IMR-90 (cell line): ENCODE data around the gene NPBWR2. TPM values are rescaled to one million over a fixed set of nuclear protein-coding genes. Genes with fewer than 3 reads are reported as not detected.

Experiments used
- ATAC-seq: fragments of 200-7000 bp; cut with Tn5 transposase; 2 replicates; pipeline ENCODE4 v1.9.1; 2020; ENCODE audit warnings: low read depth, mild to moderate bottlenecking, moderate library complexity
- BruUV-seq: library from RNA; stranded (reverse); fragments of 400-500 nt; replicated peaks from 2 replicates; lab custom pipeline; 2021; lab: Mats Ljungman, UMichigan
- CTCF ChIA-PET: fragments of 300-600 bp; formaldehyde crosslinking; extraction: SDS; loops from one replicate; lab custom pipeline; 2021; ENCODE audit warnings: antibody characterized with exemption; lab: Yijun Ruan, JAX
- POLR2A ChIA-PET: fragments of 300-600 bp; sonication (Branson Sonifier 250); formaldehyde crosslinking; loops from one replicate; lab custom pipeline; 2022; ENCODE audit warnings: antibody characterized with exemption; ENCODE audit not compliant: unreplicated experiment; lab: Charles Lee
- DNase-seq: peaks from one replicate; pipeline ENCODE4 v3.0.0; 2013
- H2AFZ ChIP-seq: replicated peaks from 2 replicates; pipeline ENCODE3; 2013; ENCODE audit warnings: low read length, mild to moderate bottlenecking; ENCODE audit not compliant: poor library complexity
- H2AK5ac ChIP-seq: 2 replicates; pipeline ENCODE4 v1.6.1; 2013; ENCODE audit warnings: low read depth, low read length, inconsistent platforms
- H2AK9ac ChIP-seq: replicated peaks from 2 replicates; pipeline ENCODE3; 2013; ENCODE audit warnings: mild to moderate bottlenecking, low read depth, low read length, moderate library complexity; ENCODE audit not compliant: poor library complexity
- H2BK120ac ChIP-seq: 2 replicates; pipeline ENCODE4 v1.6.1; 2013; ENCODE audit warnings: low read depth, low read length, inconsistent platforms
- H2BK15ac ChIP-seq: 3 replicates; pipeline ENCODE4 v1.6.1; 2013; ENCODE audit warnings: low read depth, low read length, inconsistent platforms
- H2BK20ac ChIP-seq: 2 replicates; pipeline ENCODE4 v1.6.1; 2013; ENCODE audit warnings: low read depth, mild to moderate bottlenecking, inconsistent platforms, low read length, moderate library complexity
- H2BK5ac ChIP-seq: 2 replicates; pipeline ENCODE4 v1.6.1; 2013; ENCODE audit warnings: mild to moderate bottlenecking, low read depth, low read length, inconsistent platforms; ENCODE audit not compliant: poor library complexity, severe bottlenecking
- H3K14ac ChIP-seq: replicated peaks from 2 replicates; pipeline ENCODE4 v1.6.1; 2013; ENCODE audit warnings: low read depth, low read length, inconsistent platforms
- H3K18ac ChIP-seq: 2 replicates; pipeline ENCODE4 v1.6.1; 2013; ENCODE audit warnings: low read depth, low read length, control low read depth
- H3K23ac ChIP-seq: 2 replicates; pipeline ENCODE4 v1.6.1; 2013; ENCODE audit warnings: low read depth, low read length, inconsistent platforms
- H3K27ac ChIP-seq: 2 replicates; pipeline ENCODE4 v1.5.1; 2013; ENCODE audit warnings: mild to moderate bottlenecking, control low read depth, low read length; ENCODE audit not compliant: insufficient read depth
- H3K27me3 ChIP-seq: 2 replicates; pipeline ENCODE4 v1.6.1; 2013; ENCODE audit warnings: low read length; ENCODE audit not compliant: control insufficient read depth, insufficient read depth
- H3K36me3 ChIP-seq: 2 replicates; pipeline ENCODE4 v1.6.1; 2013; ENCODE audit warnings: low read length, mixed read lengths; ENCODE audit not compliant: control insufficient read depth, insufficient read depth
- H3K4ac ChIP-seq: 2 replicates; pipeline ENCODE4 v1.6.1; 2013; ENCODE audit warnings: low read depth, low read length, inconsistent platforms
- H3K4me1 ChIP-seq: 2 replicates; pipeline ENCODE4 v1.6.1; 2013; ENCODE audit warnings: low read length, mixed read lengths; ENCODE audit not compliant: control insufficient read depth, insufficient read depth
- H3K4me2 ChIP-seq: 2 replicates; pipeline ENCODE4 v1.6.1; 2013; ENCODE audit warnings: low read depth, mild to moderate bottlenecking, control low read depth, low read length, moderate library complexity
- H3K4me3 ChIP-seq: 2 replicates; pipeline ENCODE4 v1.5.1; 2013; ENCODE audit warnings: low read depth, mild to moderate bottlenecking, control low read depth, low read length, moderate library complexity; ENCODE audit not compliant: insufficient read depth
- H3K56ac ChIP-seq: 2 replicates; pipeline ENCODE4 v1.6.1; 2013; ENCODE audit warnings: low read length, inconsistent platforms; ENCODE audit not compliant: insufficient read depth; ENCODE audit errors: extremely low read depth
- H3K79me1 ChIP-seq, 2 experiments: 2 replicates each; pipeline ENCODE4 v1.6.1; 2013; ENCODE audit warnings: low read length in 2 of 2, inconsistent platforms in 1 of 2, low read depth in 1 of 2
- H3K9ac ChIP-seq: 2 replicates; pipeline ENCODE4 v1.6.1; 2013; ENCODE audit warnings: low read depth, low read length, control low read depth
- H3K9me1 ChIP-seq: 2 replicates; pipeline ENCODE4 v1.6.1; 2013; ENCODE audit warnings: low read length, inconsistent platforms; ENCODE audit not compliant: insufficient read depth
- H3K9me3 ChIP-seq: 2 replicates; pipeline ENCODE4 v1.6.1; 2013; ENCODE audit warnings: low read length; ENCODE audit not compliant: control insufficient read depth, insufficient read depth
- H4K20me1 ChIP-seq: 2 replicates; pipeline ENCODE4 v1.6.1; 2013; ENCODE audit warnings: low read length, inconsistent platforms; ENCODE audit not compliant: insufficient read depth
- H4K5ac ChIP-seq: 2 replicates; pipeline ENCODE4 v1.6.1; 2013; ENCODE audit warnings: mild to moderate bottlenecking, low read depth, low read length, control low read depth
- H4K8ac ChIP-seq, 2 experiments: 2 replicates each; pipeline ENCODE4 v1.6.1; 2013; ENCODE audit warnings: low read depth in 2 of 2, low read length in 2 of 2, control low read depth in 1 of 2, inconsistent platforms in 1 of 2
- H4K91ac ChIP-seq: 2 replicates; pipeline ENCODE4 v1.6.1; 2013; ENCODE audit warnings: low read depth, low read length, inconsistent platforms; ENCODE audit not compliant: insufficient read depth
- BHLHE40 ChIP-seq: fragments of 150-350 bp; IDR thresholded peaks from 2 replicates; pipeline ENCODE4 v1.6.1; 2016; ENCODE audit warnings: mild to moderate bottlenecking, low read depth, low read length
- CEBPB ChIP-seq: IDR thresholded peaks from 2 replicates; pipeline ENCODE4 v1.6.1; 2012; ENCODE audit warnings: low read depth, low read length, improper control_type of control experiment
- CHD1 ChIP-seq: IDR thresholded peaks from 2 replicates; pipeline ENCODE4 v1.6.1; 2012; ENCODE audit warnings: low read depth, low read length, improper control_type of control experiment
- CTCF ChIP-seq: conservative IDR thresholded peaks from 2 replicates; pipeline ENCODE4 v1.5.1; 2012; ENCODE audit warnings: mild to moderate bottlenecking, low read depth, low read length, improper control_type of control experiment
- ELK1 ChIP-seq: fragments of 150-350 bp; IDR thresholded peaks from 2 replicates; pipeline ENCODE4 v1.6.1; 2016; ENCODE audit warnings: low read depth, mild to moderate bottlenecking, low read length, moderate library complexity, borderline replicate concordance
- FOS ChIP-seq: fragments of 150-350 bp; IDR thresholded peaks from 2 replicates; pipeline ENCODE4 v1.6.1; 2016; ENCODE audit warnings: low read depth, low read length
- MAFK ChIP-seq: IDR thresholded peaks from 2 replicates; pipeline ENCODE4 v1.6.1; 2012; ENCODE audit warnings: low read depth, low read length, improper control_type of control experiment
- MAZ ChIP-seq: IDR thresholded peaks from 2 replicates; pipeline ENCODE4 v1.6.1; 2012; ENCODE audit warnings: low read depth, mild to moderate bottlenecking, low read length, improper control_type of control experiment, moderate library complexity, borderline replicate concordance
- MXI1 ChIP-seq: IDR thresholded peaks from 2 replicates; pipeline ENCODE4 v1.6.1; 2012; ENCODE audit warnings: low read depth, mild to moderate bottlenecking, low read length, moderate library complexity, borderline replicate concordance
- NFE2L2 ChIP-seq: fragments of 150-350 bp; IDR thresholded peaks from 2 replicates; pipeline ENCODE4 v1.6.1; 2016; ENCODE audit warnings: low read depth, mild to moderate bottlenecking, low read length
- POLR2A ChIP-seq: IDR thresholded peaks from 2 replicates; pipeline ENCODE4 v1.6.1; 2012; ENCODE audit warnings: mild to moderate bottlenecking, low read depth, low read length
- RAD21 ChIP-seq: IDR thresholded peaks from 2 replicates; pipeline ENCODE4 v1.6.1; 2012; ENCODE audit warnings: low read length, improper control_type of control experiment
- RCOR1 ChIP-seq: IDR thresholded peaks from 2 replicates; pipeline ENCODE4 v1.6.1; 2012; ENCODE audit warnings: mild to moderate bottlenecking, low read length, improper control_type of control experiment; ENCODE audit not compliant: insufficient replicate concordance
- RFX5 ChIP-seq: IDR thresholded peaks from 2 replicates; pipeline ENCODE4 v1.8.0; 2012; ENCODE audit warnings: low read depth, mild to moderate bottlenecking, low read length, moderate library complexity
- SMC3 ChIP-seq: fragments of 150-350 bp; IDR thresholded peaks from 2 replicates; pipeline ENCODE4 v1.6.1; 2016; ENCODE audit warnings: low read depth, mild to moderate bottlenecking, antibody characterized with exemption, low read length, moderate library complexity
- USF2 ChIP-seq: fragments of 150-350 bp; IDR thresholded peaks from 2 replicates; pipeline ENCODE4 v1.6.1; 2017; ENCODE audit warnings: mild to moderate bottlenecking, antibody characterized with exemption, low read length, low read depth
- WGBS, 2 experiments: methylation state at CpG; one replicate each; pipeline versions ENCODE4 v1.1.5 to v1.1.7; 2013; ENCODE audit warnings: missing lambda C conversion rate in 2 of 2; ENCODE audit not compliant: insufficient read length in 1 of 2; ENCODE audit errors: extremely low coverage in 2 of 2; 5-methylcytosine and 5-hydroxymethylcytosine counted together
- dilution Hi-C: fragments of 300-500 bp; cut with HindIII; formaldehyde crosslinking; loops from one replicate; pipeline ENCODE4 v1.14.3; 2018; ENCODE audit warnings: low sequenced_read_pairs; ENCODE audit not compliant: unreplicated experiment
- in situ Hi-C: fragments of 300-500 bp; cut with MboI; formaldehyde crosslinking; loops from 3 replicates; pipeline ENCODE4 v1.14.3; 2019; ENCODE audit warnings: low sequenced_read_pairs, inconsistent platforms, mixed read lengths
- intact Hi-C: fragments of 100-400 bp; cut with micrococcal nuclease; formaldehyde crosslinking; loops from 2 replicates; pipeline ENCODE4 v1.10.0; 2022
- polyA plus RNA-seq, 3 experiments: library from polyadenylated mRNA; depleted of rRNA; stranded (reverse); fragments of >200 nt; gene quantifications; 2 replicates each; pipeline ENCODE4 v1.2.3, GENCODE V29; 2012; ENCODE audit warnings: low replicate concordance in 1 of 3
- total RNA-seq: library from RNA; depleted of rRNA; stranded (reverse); fragments of >200 nt; gene quantifications from 2 replicates; pipeline ENCODE4 v1.2.3, GENCODE V29; 2012

The NPBWR2 gene
- total and polyA plus RNA-seq, 2 of the 4 experiments (the other 2 are of a cell fraction): not detected

GRCh38 chr20:64137598-64138031 is 30.2 kb upstream of the NPBWR2 start:
- 54% methylated on average over 4 of the region's 6 CpGs; no CpG with 5 or more reads in 1 of the 2 experiments for WGBS, 2 experiments
- no peak for ATAC-seq

More at GRCh38 chr20:64137598-64138031, 30.2 kb upstream of the NPBWR2 start:
- Histone ChIP-seq H2BK15ac (no peak overlapping the region), H3K27ac (no peak overlapping the region), H3K4me2 (no peak overlapping the region), H3K79me1 (no peaks in the 10 kb centered on the region), H3K9me1 (no peaks in the 10 kb centered on the region), H3K23ac (no peak overlapping the region), H2BK120ac (no peak overlapping the region), H3K9me3 (no peaks in the 10 kb centered on the region), H4K20me1 (no peaks in the 10 kb centered on the region), H3K14ac (no peak overlapping the region), H4K91ac (no peak overlapping the region), H3K4me3 (no peak overlapping the region), H3K56ac (no peak overlapping the region), H2BK5ac (no peak overlapping the region), H3K36me3 (no peaks in the 10 kb centered on the region), H4K8ac (no peak overlapping the region), H3K18ac (no peak overlapping the region), H3K4ac (no peak overlapping the region), H2AK5ac (no peak overlapping the region), H2AK9ac (no peak overlapping the region), H3K4me1 (no peaks in the 10 kb centered on the region), H2BK20ac (no peak overlapping the region), H2AFZ (no peak overlapping the region), H3K27me3 (peaks cover 23% of the 10 kb centered on the region), H4K5ac (no peak overlapping the region), H3K9ac (no peak overlapping the region)
- TF ChIP-seq NFE2L2 (no peak), CEBPB (no peak), USF2 (no peak), BHLHE40 (no peak), RAD21 (no peak), ELK1 (no peak), RCOR1 (no peak), MAZ (no peak), CTCF (no peak), POLR2A (no peak), FOS (no peak), MAFK (no peak), CHD1 (no peak), RFX5 (no peak), MXI1 (no peak), SMC3 (no peak)
- DNase-seq: no peak
- dilution Hi-C loops (no loop called here), in situ Hi-C loops (no loop called here), intact Hi-C loops (no loop called here)
- CTCF ChIA-PET: no interaction called here
- BruUV-seq: no TSS peak
- POLR2A ChIA-PET: no interaction called here
